KBM-7 (cell line): ENCODE results near the gene C9orf57.
A peak's percentile ranks its signal among the peaks of the same experiment; 100 is the strongest.
"Not testable (repeated sequence)": the region's sequence is repeated elsewhere in the genome, so short reads cannot be mapped to it uniquely, and the experiment has no call there.

ENCODE experiments used
- DNase-seq: peaks from one replicate; pipeline ENCODE4 v3.0.0-alpha.2; 2015
- in situ Hi-C: fragments of 300-500 bp; cut with MboI; formaldehyde crosslinking; loops from 2 replicates; pipeline ENCODE4 v1.14.3; 2020; ENCODE audit warnings: low sequenced_read_pairs, low pct_unique_long_range_greater_than_20kb, mixed read lengths

The C9orf57 gene, protein sequence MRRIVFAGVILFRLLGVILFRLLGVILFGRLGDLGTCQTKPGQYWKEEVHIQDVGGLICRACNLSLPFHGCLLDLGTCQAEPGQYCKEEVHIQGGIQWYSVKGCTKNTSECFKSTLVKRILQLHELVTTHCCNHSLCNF

DNA sequence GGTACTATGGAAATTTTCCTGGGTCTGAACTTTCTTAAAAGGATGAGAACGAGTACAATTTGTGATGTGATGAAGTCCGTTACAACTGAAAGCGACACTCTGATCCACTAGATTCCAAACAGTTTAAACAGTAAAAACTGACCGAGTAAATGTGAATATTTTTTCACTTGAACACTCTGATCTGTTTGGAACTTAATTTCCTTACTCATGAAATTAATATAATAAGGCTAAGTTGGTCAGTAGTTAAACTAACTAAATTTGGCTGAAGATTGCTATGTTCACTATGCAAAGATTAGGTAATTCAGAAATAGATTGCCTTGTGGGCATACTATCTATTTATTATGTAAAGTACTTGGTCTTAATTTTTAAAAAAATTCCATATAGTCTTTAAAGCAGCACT, at the start of gene C9orf57:
C9orf57 (minus strand) TSS at position 101 of the 400 bp plus-strand sequence. CDS start 1,282 bp downstream, outside the sequence.
- in situ Hi-C loops, result no loop called here
- DNase-seq, result no peak

DNA sequence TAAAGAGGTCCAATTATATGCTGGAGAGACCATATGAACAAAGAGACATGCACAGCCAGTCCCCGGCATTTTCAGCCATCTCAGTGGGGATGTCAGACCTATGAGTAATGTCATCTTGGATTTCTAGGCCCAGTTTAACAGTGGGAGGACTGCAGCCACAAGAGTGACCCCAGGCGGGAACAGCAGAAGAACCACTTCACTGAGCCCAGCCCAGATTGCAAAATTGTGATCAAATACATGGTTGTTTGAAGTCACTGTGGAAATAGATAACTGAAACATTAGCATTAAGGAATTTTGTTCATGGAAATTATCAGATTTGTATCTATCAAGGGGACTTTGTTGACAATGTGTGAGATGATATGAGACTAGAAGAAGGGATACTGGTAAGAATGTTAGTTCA, 42.1 kb upstream of the C9orf57 start:
- in situ Hi-C loops, result no loop called here
- DNase-seq, result no peak

DNA sequence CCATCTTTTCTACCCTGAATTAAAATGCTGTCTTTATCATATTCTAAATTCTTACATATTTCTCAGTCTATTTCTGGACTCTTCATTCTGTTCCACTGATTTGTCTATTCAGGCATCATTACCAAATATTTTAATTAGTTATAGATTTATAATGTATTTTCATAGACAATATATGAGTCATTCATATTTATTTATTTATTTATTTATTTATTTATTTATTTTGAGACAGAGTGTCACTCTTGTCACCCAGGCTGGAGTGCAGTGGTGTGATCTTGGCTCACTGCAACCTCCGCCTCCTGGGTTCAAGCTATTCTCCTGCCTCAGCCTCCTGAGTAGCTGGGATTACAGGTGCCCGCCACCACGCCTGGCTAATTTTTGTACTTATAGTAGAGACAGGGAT, 35.1 kb upstream of the C9orf57 start:
- DNase-seq, in situ Hi-C loops: not testable (repeated sequence)

DNA sequence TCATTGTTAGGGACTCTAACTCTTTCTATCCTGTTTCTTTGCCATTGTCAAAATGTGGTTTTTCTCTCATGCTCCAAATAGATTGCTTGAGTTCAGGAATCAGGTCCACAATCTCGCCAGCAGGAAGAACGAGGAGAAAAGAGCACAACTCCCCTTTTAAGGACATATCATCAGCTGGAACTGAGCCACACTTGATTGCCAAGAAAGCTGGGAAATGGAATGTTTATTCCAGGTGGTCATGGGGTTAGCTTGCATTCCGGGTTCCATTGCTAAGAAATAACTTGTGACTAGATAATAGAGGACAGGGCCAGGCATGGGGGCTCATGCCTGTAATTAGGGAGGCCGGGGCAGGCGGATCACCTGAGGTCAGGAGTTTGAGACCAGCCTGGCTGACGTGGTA, 32.4 kb upstream of the C9orf57 start:
- in situ Hi-C loops, result no loop called here
- DNase-seq, result no peak

DNA sequence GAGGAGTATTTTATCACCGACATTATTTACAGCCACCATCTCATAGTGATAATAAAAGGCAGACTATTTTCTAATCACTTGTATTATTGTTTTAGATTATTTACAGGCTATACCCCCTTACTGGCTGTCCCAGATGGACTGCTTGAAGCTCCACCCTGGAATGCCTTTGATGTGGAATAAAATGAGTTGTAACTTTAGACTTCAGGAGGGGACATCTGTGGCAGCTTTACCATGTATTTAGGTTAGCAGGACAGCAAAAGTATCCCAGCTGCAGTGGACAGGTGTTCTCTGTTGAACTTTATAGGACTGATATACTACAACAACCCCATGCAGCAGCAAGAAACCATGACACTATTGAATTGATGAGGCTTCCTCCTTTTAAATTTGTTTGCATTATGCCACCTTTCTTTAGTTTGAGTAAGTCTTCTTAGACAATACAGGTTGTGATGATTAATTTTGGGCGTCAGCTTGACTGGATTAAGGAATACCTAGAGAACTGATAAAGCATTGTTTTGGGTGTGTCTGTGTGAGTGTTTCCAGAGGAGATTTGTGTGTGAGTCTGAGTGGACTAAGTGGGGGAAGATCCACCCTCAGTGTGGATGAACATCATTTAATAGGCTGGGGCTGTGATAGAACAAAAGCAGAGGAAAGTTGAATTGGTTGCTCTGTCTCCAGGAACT, 29.2 kb upstream of the C9orf57 start:
- no peak for DNase-seq
- in situ Hi-C loops, result no loop called here

DNA sequence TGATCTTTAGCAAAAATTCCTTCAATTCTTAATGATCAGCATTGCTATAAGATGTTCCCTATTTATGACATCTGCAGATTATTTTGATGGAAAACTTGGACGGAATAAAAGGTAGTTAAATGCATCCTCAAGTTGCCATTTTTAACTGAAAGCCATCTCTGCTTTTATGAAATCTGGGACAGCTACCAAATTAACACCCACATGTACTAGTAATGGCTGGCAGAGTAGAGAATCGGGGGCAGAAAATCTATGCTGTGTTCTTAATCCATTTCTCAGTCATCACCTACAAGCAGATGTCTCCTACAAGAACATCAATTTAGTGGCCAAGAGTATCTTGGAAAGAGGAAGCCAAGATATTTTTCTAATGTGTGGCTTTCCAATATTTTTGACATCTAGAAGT, 22.1 kb upstream of the C9orf57 start:
- in situ Hi-C loops, result no loop called here
- DNase-seq, result no peak

DNA sequence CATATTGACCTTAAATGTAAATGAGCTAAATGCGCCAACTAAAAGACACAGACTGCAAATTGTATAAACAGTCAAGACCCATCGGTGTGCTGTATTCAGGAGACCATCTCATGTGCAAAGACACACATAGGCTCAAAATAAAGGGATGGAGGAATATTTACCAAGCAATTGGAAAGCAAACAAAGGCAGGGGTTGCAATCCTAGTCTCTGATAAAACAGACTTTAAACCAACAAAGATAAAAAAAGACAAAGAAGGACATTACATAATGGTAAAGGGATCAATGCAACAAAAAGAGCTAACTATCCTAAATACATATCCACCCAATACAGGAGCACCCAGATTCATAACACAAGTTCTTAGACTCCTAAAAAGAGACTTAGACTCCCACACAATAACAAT, 14.3 kb upstream of the C9orf57 start:
- in situ Hi-C loops, DNase-seq: not testable (repeated sequence)

DNA sequence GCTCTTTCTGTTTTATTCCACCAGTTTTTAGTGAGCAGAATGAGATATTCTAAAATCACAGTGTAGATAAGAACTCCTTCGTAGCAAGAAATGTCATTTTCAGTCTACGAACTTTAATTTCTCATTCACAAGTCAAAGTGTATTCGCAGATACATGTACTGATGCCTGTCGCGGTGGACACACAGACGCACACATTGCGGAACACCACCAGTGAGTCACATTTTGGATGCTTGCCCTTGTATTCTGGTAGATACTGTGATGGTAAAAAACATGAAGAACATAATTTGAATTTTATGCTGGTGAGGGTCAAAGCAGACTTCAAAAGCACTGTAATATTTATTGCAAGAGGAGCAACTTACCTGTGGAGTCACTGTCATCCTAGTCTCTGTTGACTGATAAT, 4.7 kb upstream of the C9orf57 start:
- no peak for DNase-seq
- in situ Hi-C loops, result no loop called here

DNA sequence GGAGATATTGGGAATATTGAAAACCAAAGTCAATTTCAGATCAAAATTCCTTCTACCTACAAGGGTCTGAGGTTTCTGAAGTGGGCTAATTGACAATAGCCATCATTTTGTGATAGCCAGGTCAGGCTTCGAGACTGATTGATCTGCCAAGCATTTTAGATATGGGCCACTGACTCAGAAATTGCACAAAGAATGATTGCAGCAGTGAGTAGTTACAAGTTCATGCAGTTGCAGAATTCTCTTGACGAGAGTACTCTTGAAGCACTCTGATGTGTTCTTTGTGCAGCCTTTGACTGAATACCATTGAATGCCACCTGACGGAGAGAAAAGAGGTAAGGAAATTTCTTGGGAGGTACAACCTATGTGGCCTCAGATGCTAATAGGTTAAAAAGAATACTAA, 8.3 kb downstream of the C9orf57 start:
- no peak for DNase-seq
- in situ Hi-C loops, result no loop called here

DNA sequence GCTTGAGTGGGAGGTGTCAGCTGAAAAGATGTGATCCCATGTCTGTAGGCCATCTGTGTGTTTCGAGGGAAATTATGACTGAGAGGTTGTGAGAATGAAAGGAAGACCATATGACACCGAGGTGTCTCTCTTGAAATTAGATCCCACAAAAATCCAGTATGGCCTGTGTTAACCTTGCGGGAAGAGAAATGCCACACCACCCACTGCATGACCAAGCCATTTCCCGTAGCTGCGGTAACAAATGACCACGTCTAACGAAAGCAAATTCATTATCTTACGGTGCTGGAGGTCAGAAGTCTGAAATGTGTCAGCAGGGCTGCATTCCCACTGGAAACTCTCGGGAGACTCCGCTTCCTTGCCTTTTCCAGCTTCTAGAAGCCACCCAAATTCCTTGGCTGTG, 11.6 kb downstream of the C9orf57 start:
- no peak for DNase-seq
- in situ Hi-C loops, result loop anchor here (25.0 kb wide), 1 partner anchor 238 kb away; no protein-coding TSS in a partner anchor

DNA sequence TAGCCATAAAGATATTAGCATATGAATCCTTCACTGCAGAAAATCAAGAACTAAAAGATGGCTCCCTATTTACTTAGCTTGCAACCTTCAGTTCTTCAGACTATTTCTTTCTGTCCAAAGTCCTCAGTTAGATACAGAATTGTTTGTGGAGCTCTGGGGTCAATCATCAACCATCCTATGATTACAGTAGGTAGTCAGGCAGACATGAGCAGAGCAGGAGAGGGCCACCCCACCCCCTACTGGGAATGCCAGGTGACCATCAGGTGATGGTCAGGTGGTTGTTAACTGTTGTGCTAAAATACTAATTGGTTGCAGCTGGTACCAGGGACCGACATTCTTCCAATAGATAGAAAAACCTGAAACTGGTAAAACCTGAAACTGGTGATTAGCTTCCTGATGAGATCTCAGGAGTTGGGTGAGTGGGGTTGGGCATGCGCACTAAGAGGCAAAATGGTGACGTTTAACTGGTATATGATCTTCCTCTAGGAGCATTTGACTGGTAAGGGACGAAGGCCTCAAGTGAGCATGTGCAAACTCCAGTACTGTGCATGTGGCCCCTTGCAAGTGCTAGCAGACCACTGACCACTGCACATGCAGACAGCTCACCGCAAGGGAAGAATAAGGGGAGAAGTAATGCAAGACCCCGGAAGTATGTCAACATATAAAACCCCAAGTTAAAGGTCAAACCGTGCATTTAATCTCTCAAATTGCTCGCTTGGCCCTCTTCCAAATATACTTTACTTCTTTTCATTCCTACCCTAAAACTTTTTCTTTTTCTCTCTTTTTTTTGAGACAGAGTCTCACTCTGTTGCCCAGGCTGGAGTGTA, 13.6 kb downstream of the C9orf57 start:
- DNase-seq, result no peak
- in situ Hi-C loops, result loop anchor here (25.0 kb wide), 1 partner anchor 240 kb away; no protein-coding TSS in a partner anchor

DNA sequence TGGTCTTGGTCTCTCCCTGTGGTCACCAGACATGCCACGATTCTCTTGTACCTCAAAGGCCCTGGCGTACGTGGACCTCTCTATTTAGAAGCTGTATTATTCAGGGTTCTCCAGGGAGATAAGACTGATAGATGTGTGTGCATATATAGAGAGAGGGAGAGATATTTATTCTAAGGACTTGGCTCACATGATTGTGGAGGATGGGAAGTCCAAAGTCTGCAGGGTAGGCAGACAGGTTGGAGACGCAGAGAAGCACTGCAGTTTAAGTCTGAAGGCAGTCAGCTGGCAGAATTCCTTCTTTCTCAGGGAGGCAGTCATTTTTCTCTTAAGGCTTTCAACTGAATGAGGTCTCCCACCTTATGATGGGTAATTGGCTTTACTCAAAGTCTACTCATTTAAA, 16.3 kb downstream of the C9orf57 start:
- in situ Hi-C loops, result loop anchor here (25.0 kb wide), 1 partner anchor 243 kb away; no protein-coding TSS in a partner anchor
- DNase-seq, result no peak

DNA sequence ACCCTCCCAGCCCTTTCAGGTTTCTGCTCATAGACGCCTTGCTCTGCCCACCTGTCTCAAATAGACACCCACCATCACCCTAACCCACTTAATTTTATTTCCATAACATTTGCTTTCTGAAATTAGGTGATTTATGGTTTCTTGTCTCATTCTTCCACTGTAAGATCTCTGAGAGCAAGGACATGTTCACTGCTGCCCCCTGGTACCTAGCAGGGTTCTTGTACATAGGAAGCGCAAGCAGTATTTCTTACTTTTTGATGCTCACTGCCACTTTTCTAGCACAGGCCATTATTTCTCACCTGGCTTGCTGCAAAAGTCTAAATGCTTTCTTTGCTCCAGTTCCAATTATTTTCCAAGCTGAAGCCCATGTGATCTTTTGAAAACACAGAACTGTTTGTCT, 16.8 kb downstream of the C9orf57 start:
- in situ Hi-C loops, result loop anchor here (25.0 kb wide), 1 partner anchor 244 kb away; no protein-coding TSS in a partner anchor
- no peak for DNase-seq

DNA sequence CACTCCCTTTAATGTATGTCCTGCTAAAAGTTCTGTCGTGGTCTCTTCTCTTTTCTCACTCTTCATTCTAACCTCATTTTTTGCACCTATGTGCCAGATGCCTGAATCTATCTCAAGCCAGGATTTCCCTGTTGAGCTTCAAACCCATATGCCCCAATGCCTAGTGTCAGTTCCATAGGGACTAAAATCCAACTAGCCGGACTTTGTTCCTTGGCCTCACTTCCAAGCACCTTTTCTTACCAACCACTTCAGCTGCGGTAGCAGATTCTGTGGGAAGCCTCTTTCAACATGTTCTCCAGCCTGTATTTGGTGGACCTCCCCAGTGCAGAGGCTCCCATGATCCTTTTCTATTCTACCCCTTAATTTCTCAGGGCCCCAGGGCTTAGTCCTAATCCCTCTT, 17.5 kb downstream of the C9orf57 start:
- DNase-seq, result no peak
- in situ Hi-C loops, result loop anchor here (25.0 kb wide), 1 partner anchor 244 kb away; no protein-coding TSS in a partner anchor

DNA sequence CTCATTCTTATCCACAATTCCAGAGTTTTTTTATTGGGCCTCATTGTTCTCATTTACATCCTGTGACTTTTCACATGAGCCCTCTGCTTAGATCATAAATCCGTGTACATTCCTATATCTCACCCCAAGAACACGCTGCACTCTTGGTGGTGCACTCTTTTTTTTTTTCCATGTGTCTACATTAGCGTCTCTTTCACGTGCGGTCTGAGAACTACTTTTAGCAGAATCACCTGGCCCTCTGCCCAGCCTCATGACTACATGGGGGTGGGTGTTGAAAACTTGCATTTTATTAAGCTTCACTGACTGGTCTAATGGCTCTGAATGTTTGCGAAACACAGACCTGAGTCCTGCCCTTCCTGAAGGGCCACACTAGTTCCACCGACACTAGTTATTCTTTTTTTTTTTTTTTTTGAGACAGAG, 18.6 kb downstream of the C9orf57 start:
- in situ Hi-C loops, result loop anchor here (25.0 kb wide), 1 partner anchor 246 kb away; no protein-coding TSS in a partner anchor
- peak; percentile 6 for DNase-seq

DNA sequence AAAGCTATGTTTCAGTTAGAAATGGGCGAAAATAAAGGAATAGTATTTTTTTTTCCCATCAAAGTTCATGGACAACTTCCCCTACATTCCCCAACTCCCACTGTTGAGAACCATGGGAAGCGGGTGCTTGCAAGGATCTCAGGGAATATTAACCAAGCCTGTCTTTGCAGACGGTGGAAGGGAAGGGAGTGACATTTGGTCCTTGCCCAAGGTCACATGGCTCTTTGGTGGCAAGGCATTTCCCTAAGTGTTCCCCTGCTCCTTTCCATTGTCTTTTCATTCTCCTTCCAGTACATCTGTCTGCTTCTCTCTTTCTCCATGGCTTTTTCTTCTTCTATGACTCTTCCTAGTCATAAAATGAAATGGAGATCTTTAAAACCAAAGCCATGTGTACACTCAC, 19.0 kb downstream of the C9orf57 start:
- in situ Hi-C loops, result loop anchor here (25.0 kb wide), 1 partner anchor 246 kb away; no protein-coding TSS in a partner anchor

DNA sequence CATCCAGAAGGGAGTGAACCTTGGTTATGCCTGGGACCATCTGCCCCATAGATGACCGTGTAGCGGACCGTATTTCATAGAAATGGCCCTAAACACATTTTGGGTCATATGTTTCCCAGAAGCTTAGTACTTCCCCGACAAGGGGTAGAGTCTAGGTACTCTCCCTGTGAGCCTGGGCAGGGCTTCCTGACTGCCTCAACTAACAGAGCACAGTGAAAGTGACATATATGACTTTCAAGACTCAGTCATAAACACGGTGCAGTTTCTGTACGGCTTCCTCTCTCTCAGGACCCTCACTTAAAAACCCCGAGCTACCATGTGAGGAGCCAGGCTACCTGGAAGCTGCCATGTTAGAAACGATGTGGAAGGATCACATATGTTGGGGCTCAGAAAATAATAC, 20.9 kb downstream of the C9orf57 start:
- in situ Hi-C loops, result loop anchor here (25.0 kb wide), 1 partner anchor 248 kb away; no protein-coding TSS in a partner anchor
- no peak for DNase-seq

More for the DNA sequence above, 19.0 kb downstream of the C9orf57 start:
- DNase-seq, result no peak

DNA sequence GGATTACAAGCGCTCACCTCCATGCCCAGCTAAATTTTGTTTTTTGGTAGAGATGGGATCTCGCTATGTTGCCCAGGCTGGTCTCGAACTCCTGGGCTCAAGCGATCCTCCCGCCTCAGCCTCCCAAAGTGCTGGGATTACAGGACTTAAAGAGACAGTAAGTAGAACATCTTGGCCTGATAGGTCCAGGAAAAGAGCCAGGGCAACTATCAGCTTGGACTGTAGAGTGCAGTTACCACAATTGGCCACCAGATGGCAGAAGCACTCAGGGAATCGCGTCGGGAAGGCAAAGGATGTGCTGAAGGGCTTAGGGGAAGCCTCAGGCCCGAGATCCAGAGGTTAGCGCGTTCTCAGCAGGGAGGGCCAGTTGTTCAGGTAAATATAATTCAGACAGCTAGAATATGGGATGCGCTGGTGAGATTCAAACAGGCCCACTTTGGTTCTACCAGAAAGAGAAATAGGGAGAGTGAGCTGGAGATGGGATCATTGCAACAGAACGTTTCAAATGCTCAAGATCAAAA, 21.5 kb downstream of the C9orf57 start:
- in situ Hi-C loops, result loop anchor here (25.0 kb wide), 1 partner anchor 248 kb away; no protein-coding TSS in a partner anchor

DNA sequence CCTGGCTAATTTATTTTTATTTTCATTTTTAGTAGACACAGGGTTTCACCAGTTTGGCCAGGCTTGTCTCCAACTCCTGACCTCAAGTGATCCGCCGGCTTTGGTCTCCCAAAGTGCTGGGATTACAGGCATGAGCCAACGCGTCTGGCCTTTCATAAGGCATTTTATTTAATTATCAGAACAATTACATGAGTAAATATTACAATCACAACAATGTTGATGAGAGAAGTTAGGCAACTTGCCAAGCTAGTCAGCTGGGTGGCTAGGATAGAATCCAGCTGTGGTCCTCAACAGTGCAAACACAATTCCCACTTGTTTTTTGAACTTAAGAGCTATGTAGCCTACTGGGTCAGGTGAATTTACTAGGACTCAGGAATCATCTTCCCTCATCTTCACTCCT, 22.0 kb downstream of the C9orf57 start:
- in situ Hi-C loops, result loop anchor here (25.0 kb wide), 1 partner anchor 249 kb away; no protein-coding TSS in a partner anchor
- DNase-seq, result no peak

More for the DNA sequence above, 21.5 kb downstream of the C9orf57 start:
- DNase-seq, result peak; percentile 76
